DND-41 (cell line): ENCODE results near the gene ASF1B.

Experiments
- ATAC-seq: fragments of 200-7000 bp; cut with Tn5 transposase; 3 replicates; pipeline ENCODE4 v1.9.1; 2021; ENCODE audit warnings: low read depth; ENCODE audit not compliant: insufficient read depth
- DNase-seq: peaks from one replicate; pipeline ENCODE4 v3.0.0-alpha.2; 2020
- H2AFZ ChIP-seq: 2 replicates; pipeline ENCODE4 v1.6.0; 2012; ENCODE audit warnings: low read depth, low read length
- H3K27ac ChIP-seq: 2 replicates; pipeline ENCODE4 v1.5.1; 2012; ENCODE audit warnings: low read length, inconsistent platforms
- H3K27me3 ChIP-seq: fragments of 200-600 bp; sonication (generic); 2 replicates; pipeline ENCODE4 v1.6.0; 2012; ENCODE audit warnings: low read length, mild to moderate bottlenecking, inconsistent platforms; ENCODE audit not compliant: insufficient read depth, poor library complexity
- H3K36me3 ChIP-seq: 2 replicates; pipeline ENCODE4 v1.5.1; 2012; ENCODE audit warnings: low read length, inconsistent platforms; ENCODE audit not compliant: insufficient read depth
- H3K4me1 ChIP-seq: 2 replicates; pipeline ENCODE4 v1.5.1; 2012; ENCODE audit warnings: mild to moderate bottlenecking, low read length; ENCODE audit not compliant: insufficient read depth
- H3K4me2 ChIP-seq: 2 replicates; pipeline ENCODE4 v1.6.0; 2012; ENCODE audit warnings: mild to moderate bottlenecking, moderate library complexity, low read length, inconsistent platforms; ENCODE audit not compliant: insufficient read depth
- H3K4me3 ChIP-seq, 2 experiments: fragments of 200-600 bp in 1 of 2; shearing (Covaris generic) in 1 of 2; 2 replicates each; pipeline ENCODE4 v1.5.1; 2012 to 2016; ENCODE audit warnings: inconsistent platforms in 2 of 2, low read length in 2 of 2, mild to moderate bottlenecking in 2 of 2, low read depth in 1 of 2, moderate library complexity in 1 of 2
- H3K79me2 ChIP-seq: 2 replicates; pipeline ENCODE4 v1.6.0; 2012; ENCODE audit warnings: low read length, inconsistent platforms; ENCODE audit not compliant: insufficient read depth
- H3K9ac ChIP-seq: 2 replicates; pipeline ENCODE4 v1.6.0; 2012; ENCODE audit warnings: low read depth, mild to moderate bottlenecking, inconsistent platforms, low read length, moderate library complexity
- H3K9me3 ChIP-seq: 2 replicates; pipeline ENCODE4 v1.5.1; 2012; ENCODE audit warnings: low read length, moderate library complexity, mild to moderate bottlenecking, inconsistent platforms; ENCODE audit not compliant: insufficient read depth, severe bottlenecking
- H4K20me1 ChIP-seq: 2 replicates; pipeline ENCODE4 v1.6.0; 2012; ENCODE audit warnings: low read length; ENCODE audit not compliant: insufficient read depth
- EZH2 ChIP-seq: IDR thresholded peaks from 3 replicates; pipeline ENCODE4 v1.6.1; 2012; ENCODE audit warnings: borderline replicate concordance, low read depth, mild to moderate bottlenecking, moderate library complexity, low read length, inconsistent platforms; ENCODE audit not compliant: severe bottlenecking
- TF ChIP-seq, protein P1 (sequence below): IDR thresholded peaks from 2 replicates; pipeline ENCODE4 v1.5.1; 2012; ENCODE audit warnings: borderline replicate concordance, low read length, moderate library complexity, mild to moderate bottlenecking; ENCODE audit not compliant: poor library complexity, severe bottlenecking; ENCODE audit errors: extremely low read depth

Gene ASF1B

DNA sequence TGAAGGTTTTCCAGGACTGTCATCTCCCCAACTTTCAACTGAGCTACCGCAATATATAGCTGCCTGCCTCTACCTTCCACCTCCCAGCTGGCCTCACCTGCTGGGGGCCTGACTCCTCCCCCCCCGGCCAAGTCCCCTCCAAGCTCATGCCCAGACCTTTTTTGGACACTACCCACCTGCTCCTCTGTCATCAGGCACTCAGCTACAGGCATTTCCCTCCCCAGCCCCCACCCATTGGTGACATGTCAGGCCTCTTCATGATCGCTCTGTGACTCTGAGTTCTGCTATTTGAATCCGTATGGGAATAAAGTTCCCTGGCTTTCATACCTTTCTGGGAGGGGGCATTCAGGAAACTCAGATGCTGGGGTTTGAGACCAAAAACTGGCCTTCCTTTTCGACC lies 20.6 kb downstream of the ASF1B start:
- no peak for TF ChIP-seq EZH2
- TF ChIP-seq, protein P1, sequence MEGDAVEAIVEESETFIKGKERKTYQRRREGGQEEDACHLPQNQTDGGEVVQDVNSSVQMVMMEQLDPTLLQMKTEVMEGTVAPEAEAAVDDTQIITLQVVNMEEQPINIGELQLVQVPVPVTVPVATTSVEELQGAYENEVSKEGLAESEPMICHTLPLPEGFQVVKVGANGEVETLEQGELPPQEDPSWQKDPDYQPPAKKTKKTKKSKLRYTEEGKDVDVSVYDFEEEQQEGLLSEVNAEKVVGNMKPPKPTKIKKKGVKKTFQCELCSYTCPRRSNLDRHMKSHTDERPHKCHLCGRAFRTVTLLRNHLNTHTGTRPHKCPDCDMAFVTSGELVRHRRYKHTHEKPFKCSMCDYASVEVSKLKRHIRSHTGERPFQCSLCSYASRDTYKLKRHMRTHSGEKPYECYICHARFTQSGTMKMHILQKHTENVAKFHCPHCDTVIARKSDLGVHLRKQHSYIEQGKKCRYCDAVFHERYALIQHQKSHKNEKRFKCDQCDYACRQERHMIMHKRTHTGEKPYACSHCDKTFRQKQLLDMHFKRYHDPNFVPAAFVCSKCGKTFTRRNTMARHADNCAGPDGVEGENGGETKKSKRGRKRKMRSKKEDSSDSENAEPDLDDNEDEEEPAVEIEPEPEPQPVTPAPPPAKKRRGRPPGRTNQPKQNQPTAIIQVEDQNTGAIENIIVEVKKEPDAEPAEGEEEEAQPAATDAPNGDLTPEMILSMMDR: no peak
- H3K79me2 ChIP-seq: peaks cover 50% of the 10 kb centered on the region
- peaks cover 24% of the 10 kb centered on the region for H3K36me3 ChIP-seq
- peak overlapping the region; percentile 79 for H3K4me2 ChIP-seq
- peak overlapping the region; percentile 69 for H3K9ac ChIP-seq
- H3K4me1 ChIP-seq: peaks cover 42% of the 10 kb centered on the region
- no peak overlapping the region for H3K27ac ChIP-seq
- ATAC-seq (no peak), DNase-seq (no peak)
- no peak overlapping the region for H2AFZ ChIP-seq
- peaks cover 31% of the 10 kb centered on the region for H4K20me1 ChIP-seq
- no peaks in the 10 kb centered on the region for H3K27me3 ChIP-seq
- H3K4me3 ChIP-seq: peak overlapping the region in 1 of 2 experiments; percentile 71; a peak in 1 of 4 replicates
- H3K9me3 ChIP-seq: no peaks in the 10 kb centered on the region

DNA sequence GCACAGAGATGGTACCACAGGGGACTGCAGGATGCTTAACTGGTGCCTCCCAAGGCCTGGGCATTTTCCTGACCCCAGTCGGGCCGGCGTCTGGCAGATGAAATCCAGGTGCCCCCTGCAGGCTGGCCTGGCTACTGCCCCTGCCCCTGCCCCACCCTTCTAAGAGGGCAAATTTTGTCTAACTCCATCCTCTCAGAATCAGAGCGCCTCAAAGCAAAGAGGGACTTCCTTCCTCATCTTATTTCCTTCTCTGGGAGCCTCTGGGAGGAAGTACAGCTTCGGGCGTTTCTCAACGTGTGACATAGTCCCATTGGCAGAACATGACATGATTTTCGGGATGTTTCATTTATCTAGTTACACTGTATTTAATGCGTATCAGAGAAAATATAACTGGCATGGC lies 21.5 kb downstream of the ASF1B start:
- H2AFZ ChIP-seq: no peak overlapping the region
- peaks cover 53% of the 10 kb centered on the region for H3K79me2 ChIP-seq
- ATAC-seq (no peak), DNase-seq (peak; percentile 29)
- no peak overlapping the region for H3K4me3 ChIP-seq
- H4K20me1 ChIP-seq: peaks cover 32% of the 10 kb centered on the region
- H3K27ac ChIP-seq: no peak overlapping the region
- H3K9ac ChIP-seq: no peak overlapping the region
- peaks cover 35% of the 10 kb centered on the region for H3K4me1 ChIP-seq
- TF ChIP-seq, protein P1: peak; percentile 45
- TF ChIP-seq EZH2: no peak
- peaks cover 16% of the 10 kb centered on the region for H3K36me3 ChIP-seq
- no peaks in the 10 kb centered on the region for H3K9me3 ChIP-seq
- H3K4me2 ChIP-seq: no peak overlapping the region
- no peaks in the 10 kb centered on the region for H3K27me3 ChIP-seq

DNA sequence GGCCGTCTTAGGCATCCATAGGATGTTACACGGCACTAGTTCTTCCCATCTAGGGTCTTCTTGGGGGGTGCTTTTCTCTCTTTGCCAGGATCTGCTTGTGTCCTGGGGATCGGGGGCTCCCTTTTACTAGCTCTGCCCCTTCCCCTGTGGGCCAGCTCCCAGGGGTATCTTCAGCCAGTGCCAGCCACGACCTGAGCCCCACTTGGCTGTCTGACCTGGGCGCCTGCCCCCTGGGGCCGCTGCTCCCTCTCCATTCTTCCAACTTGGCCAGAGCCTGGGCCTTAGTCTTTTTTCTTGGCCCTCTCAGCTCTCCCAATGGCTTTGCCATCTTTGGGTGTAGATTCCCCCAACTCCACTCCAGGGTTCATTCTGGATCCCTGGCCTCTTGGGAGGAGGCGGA lies 21.9 kb downstream of the ASF1B start:
- DNase-seq (no peak), ATAC-seq (no peak)
- Histone ChIP-seq H3K4me1 (peaks cover 31% of the 10 kb centered on the region), H3K4me3 (no peak overlapping the region), H3K27me3 (no peaks in the 10 kb centered on the region), H3K79me2 (peaks cover 53% of the 10 kb centered on the region), H3K36me3 (peaks cover 12% of the 10 kb centered on the region), H3K9ac (no peak overlapping the region), H4K20me1 (peaks cover 32% of the 10 kb centered on the region), H2AFZ (no peak overlapping the region), H3K9me3 (no peaks in the 10 kb centered on the region), H3K4me2 (no peak overlapping the region), H3K27ac (no peak overlapping the region)
- TF ChIP-seq, protein P1: no peak
- TF ChIP-seq EZH2: no peak
